ENCODE results near the gene DAND5.
A peak's percentile ranks its signal among the peaks of the same experiment; 100 is the strongest.

The DAND5 gene

DNA sequence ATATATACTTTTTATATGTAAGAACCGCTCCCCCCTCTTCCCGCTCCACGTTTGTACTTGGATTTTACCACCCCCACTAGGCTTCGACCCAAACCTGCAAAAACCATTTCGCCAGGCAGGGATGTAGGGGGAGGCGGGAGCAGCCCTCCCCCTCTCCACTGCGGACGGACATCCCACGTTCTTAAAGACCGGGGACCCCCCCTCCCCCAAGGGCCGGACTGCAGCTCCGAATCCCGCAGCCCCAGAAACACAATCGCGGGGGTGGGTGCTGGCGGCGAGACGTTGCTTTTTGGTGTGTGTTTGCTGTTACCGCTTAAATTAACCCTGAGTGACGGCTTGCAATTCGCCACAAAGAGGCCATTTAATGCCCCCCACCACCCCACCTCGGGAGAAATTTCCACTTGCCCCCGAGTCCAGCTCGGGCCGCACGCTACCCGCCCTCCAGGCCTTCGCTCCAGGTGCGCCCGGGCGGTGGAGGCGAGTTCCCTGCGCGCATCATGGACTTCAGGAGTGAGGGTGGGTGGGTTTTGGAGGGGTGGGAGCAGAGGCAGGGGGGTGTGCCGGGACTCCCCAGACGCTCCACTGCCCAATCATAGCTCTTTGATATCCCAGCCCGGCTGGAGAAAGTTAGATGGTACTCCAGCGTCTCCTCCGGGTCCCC, 41.7 kb downstream of the DAND5 start:
- DNase-seq: no peak

DNA sequence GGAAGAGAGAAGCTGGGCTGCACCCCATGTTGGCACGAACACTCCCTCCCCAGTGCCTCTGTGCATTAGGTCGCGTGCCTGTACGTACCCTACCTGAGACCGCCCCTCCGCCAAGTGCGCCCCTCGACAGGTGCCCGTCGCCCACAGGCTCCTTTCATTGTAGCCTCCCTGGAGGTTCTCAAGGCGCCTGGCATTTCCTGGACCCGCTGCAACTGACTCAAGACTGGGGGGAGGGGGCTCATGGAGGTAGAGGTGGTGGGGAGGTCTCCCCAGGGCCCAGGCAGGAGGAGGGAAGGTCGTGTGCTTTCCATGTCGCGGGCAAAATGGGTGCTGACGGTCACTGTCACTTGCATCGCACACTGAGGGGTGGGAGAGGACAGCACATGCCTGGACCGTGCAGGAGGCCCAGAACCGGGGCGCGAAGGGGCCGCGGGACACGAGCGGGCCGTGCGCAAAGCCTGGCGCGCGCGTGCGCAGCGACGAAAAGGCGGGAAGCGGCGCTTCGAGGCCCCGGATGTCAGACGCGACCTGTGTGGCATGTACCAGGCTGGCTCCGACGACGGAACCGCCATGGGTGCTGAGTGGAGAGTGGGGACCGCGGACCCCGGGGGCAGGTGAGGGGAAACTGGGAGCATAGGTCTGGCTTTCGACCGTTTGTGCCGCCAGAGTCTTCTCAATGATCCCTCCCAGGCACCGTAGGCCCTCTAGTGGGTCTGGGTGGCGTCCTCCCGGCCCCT, 42.4 kb downstream of the DAND5 start:
- DNase-seq: no peak

DNA sequence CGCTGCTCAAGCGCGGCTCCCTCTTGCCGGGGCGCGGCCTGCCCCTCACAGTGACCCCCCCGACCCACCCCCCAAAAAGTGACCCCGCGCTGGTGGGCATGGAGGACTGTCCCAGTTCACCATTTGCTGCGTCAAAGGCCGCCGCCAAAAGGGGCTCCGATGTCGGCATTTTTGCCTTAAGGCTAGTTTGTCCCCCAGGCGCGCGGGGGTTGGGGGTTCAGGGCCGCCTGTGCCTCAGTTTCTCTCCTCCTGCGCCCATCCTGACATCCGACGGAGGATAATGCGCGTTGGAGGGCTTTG, 43.0 kb downstream of the DAND5 start:
- DNase-seq: no peak

DNA sequence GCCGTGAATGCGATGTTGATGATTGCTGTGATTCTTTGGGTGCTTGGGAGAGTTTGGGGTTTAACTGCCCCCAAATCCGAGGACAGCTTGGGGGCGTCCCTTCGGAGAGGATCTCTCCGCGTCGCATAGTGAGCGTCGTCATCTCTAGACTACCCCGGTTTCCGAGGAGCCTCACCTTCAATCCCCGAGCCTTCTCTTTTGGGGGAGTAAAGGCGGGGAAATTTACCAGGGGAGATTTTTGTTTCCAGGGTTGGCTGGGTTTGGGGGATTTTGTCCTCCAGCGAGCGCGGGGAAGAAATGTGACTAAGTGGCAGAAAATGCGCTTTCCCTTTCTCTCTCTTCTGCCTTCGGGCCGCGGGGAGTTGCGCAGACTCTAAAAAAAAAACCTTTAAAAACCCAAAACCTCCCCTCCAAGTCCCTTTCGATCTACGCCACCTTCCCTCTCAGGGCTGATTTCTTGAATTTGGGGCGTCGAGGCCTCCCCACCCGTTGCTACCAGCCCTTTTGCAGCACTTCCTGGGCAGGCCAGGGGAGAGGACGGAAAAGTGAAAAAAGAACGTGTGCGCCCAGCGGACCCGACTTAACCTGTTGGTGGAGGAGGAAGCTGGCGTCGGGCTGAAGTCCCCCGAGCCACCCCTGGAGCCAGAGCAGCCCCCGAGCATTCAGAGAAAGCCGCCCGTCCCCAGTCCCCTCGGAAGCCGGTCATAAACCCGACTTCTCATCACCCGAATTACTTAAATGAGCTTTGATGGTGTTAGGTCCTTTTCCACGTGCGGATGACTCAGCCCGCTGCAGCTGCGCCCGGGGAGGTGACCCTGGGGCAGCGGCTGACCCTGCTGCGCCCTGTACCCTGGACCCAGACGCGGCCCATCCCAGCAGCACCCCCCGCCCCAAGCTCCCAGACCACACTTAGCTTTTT, 43.6 kb downstream of the DAND5 start:
- no peak for DNase-seq

DNA sequence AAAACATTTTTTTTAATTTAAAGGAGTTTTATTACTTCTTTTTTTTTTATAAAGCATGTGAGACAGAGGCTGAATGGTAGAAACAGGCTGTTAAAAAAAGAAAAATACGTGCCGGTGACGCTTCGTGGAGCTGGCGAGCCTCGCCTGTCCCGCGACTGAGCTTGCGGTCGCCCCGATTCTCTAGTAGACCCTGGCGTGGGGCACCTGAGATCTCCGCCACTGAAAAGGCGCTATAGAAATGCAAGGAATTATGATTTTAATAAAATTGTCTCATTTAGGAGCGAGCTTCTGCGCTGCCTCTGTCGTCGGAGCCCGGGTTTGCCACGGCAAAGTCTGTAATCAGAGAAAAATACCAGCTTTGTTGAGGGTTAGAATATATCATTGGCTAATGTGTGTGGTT, 44.3 kb downstream of the DAND5 start:
- DNase-seq: no peak

DNA sequence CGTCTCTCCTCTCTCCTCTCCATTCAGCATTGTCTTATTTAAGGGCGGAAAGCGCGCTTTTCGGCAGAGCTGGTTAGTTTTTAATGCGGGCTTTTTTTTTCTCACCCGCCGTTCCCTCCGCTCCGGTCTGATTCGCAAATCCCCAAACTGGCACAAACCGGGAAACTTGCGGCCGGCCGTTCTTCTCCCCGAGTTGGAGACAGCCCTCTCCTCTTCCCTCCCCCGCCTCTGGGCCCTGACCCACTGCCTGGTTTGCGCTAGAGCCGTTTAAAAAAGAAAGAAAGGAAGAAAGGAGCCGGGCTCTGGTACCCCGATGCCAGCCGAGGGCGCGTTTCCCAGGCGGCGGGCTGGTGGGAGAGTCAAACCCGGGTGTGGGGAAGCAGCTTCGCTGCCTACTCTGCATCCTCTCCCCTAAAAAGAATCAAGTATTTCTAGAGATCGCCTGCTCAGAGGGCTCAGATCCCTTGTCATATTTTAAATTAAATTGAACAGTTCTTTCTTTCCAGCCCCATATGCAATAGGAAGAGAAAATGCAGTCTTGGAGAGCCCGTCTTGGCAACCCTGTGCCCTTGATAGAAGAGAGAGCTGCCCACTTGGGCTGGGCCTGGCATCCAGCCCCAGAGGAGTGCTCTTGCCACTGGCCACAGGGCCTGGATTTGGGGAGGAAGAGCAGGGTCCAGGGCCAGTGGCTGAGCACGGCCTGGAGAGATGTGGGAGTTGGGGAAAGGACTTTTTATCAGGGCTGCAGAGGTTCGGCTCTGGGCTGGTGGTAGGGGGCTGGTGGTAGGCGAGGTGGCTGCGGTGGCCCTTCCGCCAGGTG, 44.9 kb downstream of the DAND5 start:
- DNase-seq: no peak

DNA sequence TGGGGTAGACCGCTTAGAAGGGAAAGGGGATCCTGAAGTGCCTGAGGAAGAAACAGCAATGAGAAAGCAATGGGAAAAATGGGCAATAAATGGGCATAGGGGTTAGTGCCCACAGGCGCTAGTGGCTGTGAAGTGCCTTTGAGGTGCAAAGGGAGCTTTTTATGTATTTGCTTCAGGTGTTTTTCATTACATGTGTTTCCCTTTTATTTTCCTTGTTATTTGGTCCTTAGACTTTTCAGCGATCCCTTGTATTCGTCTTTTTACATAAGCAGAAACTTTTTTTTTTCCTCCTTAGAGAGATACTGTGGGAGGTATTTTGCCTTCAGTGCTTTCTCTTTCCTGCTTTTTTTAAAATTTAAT, 45.5 kb downstream of the DAND5 start:
- no peak for DNase-seq

DNA sequence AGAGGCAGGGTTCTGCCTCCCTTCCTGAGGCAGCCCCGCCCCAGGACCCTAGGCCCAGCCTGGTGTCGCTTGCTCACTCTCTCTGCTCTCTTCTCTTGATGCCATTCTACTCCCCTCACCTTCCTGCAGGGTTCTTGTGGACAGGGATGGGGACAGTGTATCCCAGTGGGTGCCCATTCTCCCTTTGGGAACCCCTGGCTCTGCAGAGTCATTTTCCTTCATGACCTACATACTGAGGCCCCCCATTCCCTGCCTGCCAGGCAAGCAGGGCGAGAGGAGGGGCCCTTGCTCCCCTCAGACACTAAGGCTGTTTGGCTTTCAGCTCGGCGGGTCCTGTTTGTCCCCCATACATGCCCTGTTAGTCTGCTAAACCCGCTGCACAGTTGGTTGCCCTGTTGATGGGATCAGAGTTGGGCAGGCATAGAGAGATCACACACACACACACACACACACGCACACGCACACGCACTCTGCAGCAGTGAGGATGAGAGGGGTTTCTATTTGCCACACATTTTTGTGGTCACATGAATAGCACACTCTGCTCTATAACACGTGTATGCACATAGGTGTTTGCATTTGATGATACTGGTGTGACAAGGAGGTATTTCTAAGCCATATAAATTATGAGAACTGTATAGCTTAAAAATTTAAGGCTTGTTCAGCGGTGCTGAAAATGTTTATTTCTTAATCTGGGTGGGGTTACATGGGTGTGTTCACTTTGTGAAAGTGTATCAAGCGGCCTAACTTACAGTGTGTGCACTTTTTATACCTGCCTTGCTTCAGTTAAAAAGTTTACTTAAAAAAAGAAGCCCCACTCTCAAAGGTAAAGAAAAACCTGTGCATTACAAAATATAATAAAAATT, 46.2 kb downstream of the DAND5 start:
- DNase-seq: no peak

DNA sequence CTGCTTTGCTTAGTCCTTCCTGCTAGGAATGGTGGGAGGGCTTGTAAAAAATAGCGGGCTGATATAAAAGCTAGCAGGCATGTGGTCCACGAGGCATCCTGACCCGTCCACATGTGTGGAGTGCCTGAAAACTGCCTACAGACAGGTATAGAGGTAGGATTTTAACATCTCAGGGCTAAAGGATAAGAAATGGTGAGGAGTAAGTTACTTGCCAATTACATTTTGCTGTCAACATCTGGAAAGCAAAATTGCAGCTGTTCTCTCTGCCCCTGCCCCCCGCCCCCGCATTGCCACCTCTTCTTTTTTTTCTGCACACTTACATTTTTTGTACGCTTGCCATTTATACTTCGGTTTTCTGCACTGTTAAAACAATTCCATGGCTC, 46.9 kb downstream of the DAND5 start:
- no peak for DNase-seq

DNA sequence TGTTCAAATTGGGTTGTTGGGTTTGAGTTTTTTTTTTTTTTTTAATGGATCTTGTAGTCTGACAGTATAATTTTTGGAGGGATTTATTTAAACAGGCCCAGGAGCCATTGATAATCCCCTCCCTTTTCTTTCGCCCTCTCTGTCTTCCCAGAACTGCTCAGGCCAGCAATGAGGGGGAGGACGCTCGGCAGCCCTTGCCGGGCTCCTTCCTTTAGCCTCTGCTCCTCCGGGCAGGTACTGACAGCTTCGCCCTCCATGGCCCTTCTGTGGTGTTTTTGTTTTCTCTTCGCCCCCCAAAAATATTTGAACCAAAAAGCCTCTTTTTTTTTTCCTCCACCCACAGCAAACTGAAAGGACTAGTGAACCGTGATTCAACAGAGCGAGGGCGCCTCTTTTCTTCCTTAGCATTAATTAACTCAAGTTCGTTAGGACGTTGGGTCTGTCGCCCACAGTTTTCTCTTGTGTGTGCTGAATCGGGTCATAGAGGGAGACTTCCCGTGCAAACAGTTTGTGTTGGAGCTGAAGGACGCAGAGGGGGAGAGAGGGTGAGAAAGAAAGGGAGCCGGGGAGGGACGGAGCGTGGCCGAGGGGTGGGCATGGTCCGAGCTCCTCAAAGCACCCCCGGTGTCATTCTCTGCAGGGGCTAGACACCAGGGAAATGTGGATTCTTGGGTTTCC, 47.4 kb downstream of the DAND5 start:
- no peak for DNase-seq

DNA sequence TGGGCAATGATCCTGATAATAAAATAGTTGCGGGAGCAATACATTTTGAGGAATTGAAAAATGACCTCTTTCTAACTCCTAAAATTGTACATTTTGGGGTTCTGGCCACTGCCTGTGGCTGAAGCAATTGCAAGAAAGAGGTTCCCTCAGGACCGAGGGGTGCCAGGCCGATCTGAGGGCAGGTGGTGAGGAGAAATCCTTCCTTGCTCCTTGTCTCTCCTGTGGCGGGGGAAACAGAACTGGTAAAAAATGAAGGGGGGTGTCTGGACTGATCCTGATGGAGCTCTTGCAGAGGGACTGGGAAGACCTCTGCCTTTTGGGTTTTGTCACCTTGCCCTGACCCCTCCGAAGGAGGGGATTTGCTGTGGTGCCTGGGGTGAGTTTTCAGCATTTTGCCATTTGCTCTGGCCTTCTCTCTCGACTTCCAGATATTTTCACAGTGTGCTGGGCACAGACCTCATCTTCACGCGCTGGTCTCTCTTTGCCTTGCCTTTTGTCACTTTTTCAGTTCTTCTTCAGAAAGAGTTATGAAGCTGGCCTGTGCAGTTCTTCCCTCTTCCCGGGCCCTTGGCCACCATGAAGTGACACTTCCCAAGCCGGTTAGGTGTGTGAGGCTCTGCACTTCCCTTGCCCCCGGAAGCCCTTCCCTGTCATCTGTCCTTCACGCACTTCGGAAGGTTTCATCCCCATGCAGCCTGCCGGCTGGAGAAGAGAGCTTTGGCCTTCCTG, 48.1 kb downstream of the DAND5 start:
- no peak for DNase-seq

DNA sequence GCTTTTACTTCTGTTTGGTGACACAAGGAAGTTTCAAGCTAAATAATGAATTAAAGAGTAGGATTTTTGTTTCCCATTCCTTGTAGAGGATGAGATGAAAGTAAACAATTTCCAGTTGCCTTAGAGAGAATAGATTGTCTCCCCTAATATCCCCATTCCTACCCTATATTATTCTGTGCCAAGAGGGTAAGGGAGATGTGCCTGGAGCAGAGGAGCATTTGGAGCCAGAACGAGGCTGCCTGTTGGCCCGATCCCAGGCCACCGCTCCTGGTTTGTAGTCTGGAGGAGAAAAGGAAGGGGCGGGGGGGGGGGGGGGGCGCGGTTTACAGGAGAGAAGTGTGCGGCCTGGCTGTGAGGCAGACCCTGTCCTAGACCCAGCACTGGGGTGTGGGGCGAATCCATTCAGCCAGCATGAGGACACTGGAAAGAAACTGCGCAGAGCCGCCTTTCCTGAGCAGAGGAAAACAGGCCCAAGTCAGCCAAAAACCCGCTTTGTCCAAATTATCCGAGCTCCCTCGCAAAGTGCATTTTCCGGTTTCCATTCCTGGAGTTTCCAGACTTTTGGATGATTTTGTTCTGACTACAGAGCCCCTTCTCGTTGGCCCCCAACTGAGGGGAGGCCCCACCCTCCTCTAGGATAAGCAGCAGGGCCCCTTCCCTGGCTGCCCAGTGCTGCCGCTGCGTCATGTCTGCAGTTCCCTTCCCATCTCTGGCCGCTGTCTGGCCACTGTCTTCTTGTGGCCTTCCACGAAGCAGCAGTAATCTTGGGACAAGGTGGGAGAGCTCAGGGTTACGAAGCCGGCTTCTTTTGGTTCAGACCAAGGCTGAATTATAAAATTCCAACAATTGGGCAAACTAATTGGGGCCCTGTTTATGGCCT, 48.9 kb downstream of the DAND5 start:
- DNase-seq: peak; percentile 81 to 90

DNA sequence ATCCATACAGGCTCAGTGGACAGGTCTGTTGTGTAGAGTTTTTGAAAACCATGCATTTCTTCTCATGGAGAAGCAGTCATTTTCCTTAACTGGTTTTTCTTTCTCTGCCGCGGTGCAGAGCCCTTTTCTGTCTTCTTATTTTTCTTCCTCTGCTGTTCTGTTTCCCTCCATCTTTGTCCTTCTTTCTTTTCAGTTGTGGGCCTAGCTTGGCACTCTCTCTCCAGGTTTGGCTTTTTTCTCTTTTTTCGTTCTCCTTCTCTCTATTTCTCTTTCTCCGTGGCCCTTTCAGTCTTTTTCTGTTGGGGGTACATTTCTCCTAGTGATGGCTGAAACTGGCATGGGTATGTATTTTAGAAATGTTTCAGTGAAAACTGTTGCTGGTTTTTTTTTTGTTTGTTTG, 50.0 kb downstream of the DAND5 start:
- no peak for DNase-seq

DNA sequence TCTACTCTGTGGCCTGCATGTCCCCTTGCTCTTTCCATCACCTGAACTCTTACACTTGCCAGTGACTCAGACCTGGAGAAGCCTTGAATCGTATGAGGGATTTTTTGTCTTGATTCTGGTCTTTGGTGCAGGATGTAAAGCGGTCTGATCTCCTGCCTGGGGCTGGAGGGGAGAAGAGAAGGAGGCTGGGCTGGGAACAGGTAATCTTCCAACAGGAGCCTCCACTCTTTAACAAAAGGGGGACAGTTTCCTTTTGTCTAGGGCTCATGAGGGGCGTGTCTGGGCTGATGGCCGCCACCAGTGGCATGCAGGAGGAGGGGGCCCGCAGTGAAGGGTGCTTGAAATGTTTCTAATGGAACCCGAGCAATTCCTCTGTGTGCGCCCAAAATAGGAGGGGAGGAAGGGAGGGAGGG, 50.6 kb downstream of the DAND5 start:
- DNase-seq: no peak

DNA sequence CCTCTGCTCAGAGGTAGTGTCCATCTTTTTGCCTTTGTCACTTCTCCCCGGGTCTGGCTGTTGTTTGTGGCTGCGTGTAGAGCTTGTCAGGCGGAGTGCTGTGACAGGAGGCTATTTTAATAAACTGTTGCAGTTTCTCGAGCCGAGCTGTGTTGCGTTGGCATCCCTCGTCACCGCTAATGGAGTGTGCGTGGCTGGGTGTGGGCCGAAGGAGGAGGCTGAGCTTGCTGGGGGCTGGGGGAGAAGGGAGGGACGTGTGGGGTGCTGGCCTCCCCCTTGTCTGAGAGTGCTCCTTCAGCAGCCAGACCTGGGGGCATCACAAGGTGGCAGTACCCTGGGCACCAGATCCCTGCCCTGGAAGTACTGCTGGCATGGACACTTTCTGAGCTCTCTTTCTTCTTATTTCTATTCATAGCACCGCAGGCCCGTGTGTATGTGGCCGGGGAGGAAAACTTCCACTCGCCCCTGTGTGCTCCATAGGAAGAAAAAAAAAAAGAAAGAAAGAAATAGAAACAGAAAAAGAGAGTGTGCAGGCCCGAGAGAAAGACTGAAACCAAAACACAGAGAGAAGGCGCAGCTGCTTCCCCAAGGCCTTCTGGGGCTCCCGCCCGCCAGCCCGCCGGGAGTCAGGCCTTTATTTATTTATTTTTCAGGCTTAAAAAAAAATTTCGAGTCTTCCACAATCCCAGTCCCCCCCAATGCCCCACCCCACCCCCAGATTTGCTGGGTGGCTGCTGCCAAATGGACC, 52.9 kb downstream of the DAND5 start:
- peak in 1 of 2 experiments; percentile 87 for DNase-seq

DNA sequence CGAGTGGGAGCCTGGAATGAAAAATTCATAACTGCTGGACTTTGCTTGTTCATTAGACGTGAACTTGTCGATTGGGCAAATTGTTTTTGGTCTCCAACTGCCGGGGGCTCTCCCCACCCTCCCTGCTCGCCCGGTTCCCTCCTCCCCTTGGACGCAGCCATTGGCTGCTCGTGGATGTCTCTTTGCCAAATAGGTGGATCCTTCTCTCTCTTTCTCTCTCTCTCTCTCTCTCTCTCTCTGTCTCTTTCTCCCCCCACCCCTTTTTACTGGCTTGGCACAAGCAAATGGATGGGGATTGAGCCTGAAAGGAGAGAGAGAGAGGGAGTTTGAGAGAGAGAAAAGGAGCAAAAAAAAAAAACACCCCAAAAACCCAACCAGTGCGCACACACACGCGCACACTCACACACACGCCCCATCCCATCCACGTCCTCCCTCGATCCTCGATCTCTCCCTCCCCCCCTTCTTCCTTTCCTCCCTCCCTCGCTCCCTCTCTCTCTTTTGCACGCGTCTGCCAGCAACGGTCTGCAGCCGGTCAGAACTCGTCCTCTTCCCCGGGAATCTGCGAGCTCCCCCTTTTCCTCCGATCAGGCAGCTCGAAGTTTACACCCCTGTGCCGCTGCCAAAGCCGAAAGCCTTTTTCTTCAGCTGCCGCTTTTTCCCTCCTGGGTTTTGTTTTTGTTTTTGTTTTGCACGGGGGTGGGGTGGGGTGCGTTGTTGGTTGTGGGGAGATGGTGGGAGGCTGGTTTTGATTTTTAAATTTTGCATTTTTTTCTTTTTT, 53.7 kb downstream of the DAND5 start:
- peak; percentile 92 to 96 for DNase-seq

DNA sequence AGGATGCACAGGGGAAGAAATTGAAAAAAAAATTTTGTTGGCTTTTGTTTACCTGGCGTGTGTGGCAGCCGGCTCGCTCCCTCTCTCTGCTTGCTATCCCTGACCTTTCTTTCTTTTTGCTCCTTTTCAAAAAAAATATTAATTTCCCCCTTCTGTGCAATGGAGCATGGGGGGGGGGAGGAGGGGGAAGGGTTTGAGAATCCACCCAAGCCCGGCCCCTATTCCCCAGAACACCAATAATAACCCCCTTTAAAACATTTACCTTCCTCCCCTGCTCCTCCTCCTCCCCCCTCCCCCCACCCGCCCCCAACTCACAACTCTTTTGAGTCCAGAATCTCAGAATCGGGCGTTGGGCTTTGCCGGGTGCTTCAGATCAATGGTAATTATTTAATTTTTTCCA, 54.3 kb downstream of the DAND5 start:
- peak in 1 of 2 experiments; percentile 51 for DNase-seq
